H1 (cell line): ENCODE measurements around the gene MYH7. TPM values are rescaled to one million over a fixed set of nuclear protein-coding genes. Genes with fewer than 3 reads are reported as not detected.

Experiments used
- CTCF ChIA-PET: fragments of 300-600 bp; sonication (Branson Sonifier 250); formaldehyde crosslinking; loops from one replicate; lab custom pipeline; 2021; ENCODE audit not compliant: partially characterized antibody; lab: Charles Lee
- POLR2A ChIA-PET: fragments of 300-600 bp; sonication (Branson Sonifier 250); formaldehyde crosslinking; loops from one replicate; lab custom pipeline; 2021; ENCODE audit warnings: inconsistent platforms; ENCODE audit not compliant: partially characterized antibody; lab: Charles Lee
- DNase-seq, 2 experiments: peaks; one replicate each; pipeline versions ENCODE4 v3.0.0 to v3.0.0-alpha.2; 2010 to 2022; ENCODE audit warnings: low spot score in 2 of 2, low read depth in 1 of 2, mixed read lengths in 1 of 2
- FAIRE-seq: peaks from 2 replicates; lab custom pipeline; 2011; peaks lifted over from hg19 to GRCh38; lab: Jason Lieb, UNC
- H2AFZ ChIP-seq: 2 replicates; pipeline ENCODE4 v1.8.1; 2012; ENCODE audit warnings: low read length, inconsistent platforms
- H2AK5ac ChIP-seq: 2 replicates; pipeline ENCODE4 v1.6.1; 2013; ENCODE audit warnings: low read depth, low read length
- H2BK120ac ChIP-seq: replicated peaks from 2 replicates; pipeline ENCODE3; 2013; ENCODE audit warnings: low read depth, low read length, inconsistent platforms
- H2BK12ac ChIP-seq: 2 replicates; pipeline ENCODE4 v1.6.1; 2013; ENCODE audit warnings: low read depth, low read length
- H2BK15ac ChIP-seq: 2 replicates; pipeline ENCODE4 v1.6.1; 2013; ENCODE audit warnings: low read length
- H2BK20ac ChIP-seq: 2 replicates; pipeline ENCODE4 v1.6.1; 2013; ENCODE audit warnings: low read length
- H2BK5ac ChIP-seq: 2 replicates; pipeline ENCODE4 v1.6.1; 2013; ENCODE audit warnings: low read depth, low read length
- H3K14ac ChIP-seq: 2 replicates; pipeline ENCODE4 v1.6.1; 2013; ENCODE audit warnings: inconsistent platforms; ENCODE audit not compliant: insufficient read length
- H3K18ac ChIP-seq: 2 replicates; pipeline ENCODE4 v1.6.1; 2013; ENCODE audit warnings: low read length; ENCODE audit errors: extremely low read depth
- H3K23ac ChIP-seq: 2 replicates; pipeline ENCODE4 v1.6.1; 2013; ENCODE audit warnings: inconsistent platforms; ENCODE audit not compliant: insufficient read length
- H3K23me2 ChIP-seq: 2 replicates; pipeline ENCODE4 v1.6.1; 2013; ENCODE audit warnings: low read depth, low read length
- H3K27ac ChIP-seq: 2 replicates; pipeline ENCODE4 v1.6.1; 2011; ENCODE audit warnings: low read depth, low read length, inconsistent platforms
- H3K27me3 ChIP-seq, 4 experiments: replicated peaks in 1 of 4; 1 replicate in 1 of 4; 2 replicates in 3 of 4; pipeline versions ENCODE4 v1.6.1 to v1.8.1; 2011 to 2013; ENCODE audit warnings: low read length in 3 of 4, mild to moderate bottlenecking in 3 of 4, inconsistent platforms in 2 of 4, mixed read lengths in 2 of 4, moderate library complexity in 1 of 4; ENCODE audit not compliant: control insufficient read depth in 3 of 4, insufficient read depth in 3 of 4; ENCODE audit errors: extremely low read depth in 1 of 4
- H3K36me3 ChIP-seq, 4 experiments: 2 replicates each; pipeline versions ENCODE4 v1.6.1 to v1.8.1; 2011 to 2013; ENCODE audit warnings: mild to moderate bottlenecking in 4 of 4, low read length in 3 of 4, moderate library complexity in 2 of 4, control low read depth in 1 of 4, inconsistent platforms in 1 of 4; ENCODE audit not compliant: insufficient read depth in 4 of 4, control insufficient read depth in 2 of 4
- H3K4ac ChIP-seq: replicated peaks from 2 replicates; pipeline ENCODE3; 2013; ENCODE audit warnings: low read length, low read depth, mixed read lengths, inconsistent platforms; ENCODE audit not compliant: insufficient read length
- H3K4me1 ChIP-seq, 4 experiments: replicated peaks in 1 of 4; 1 replicate in 1 of 4; 2 replicates in 3 of 4; pipeline versions ENCODE4 v1.6.1 to v1.8.1; 2011 to 2013; ENCODE audit warnings: low read length in 3 of 4, inconsistent platforms in 2 of 4, mixed read lengths in 1 of 4; ENCODE audit not compliant: insufficient read depth in 4 of 4, control insufficient read depth in 3 of 4
- H3K4me2 ChIP-seq, 2 experiments: 2 replicates each; pipeline versions ENCODE4 v1.6.1 to v1.8.1; 2011 to 2013; ENCODE audit warnings: low read depth in 2 of 2, low read length in 2 of 2, control low read depth in 1 of 2, inconsistent platforms in 1 of 2, mild to moderate bottlenecking in 1 of 2; ENCODE audit not compliant: insufficient read depth in 1 of 2
- H3K4me3 ChIP-seq, 4 experiments: fragments of 200-600, 300-600 bp in 1 of 4; sonication (generic), shearing (Covaris generic), sonication (Bioruptor Twin) in 1 of 4; 2 replicates each; pipeline versions ENCODE4 v1.5.1 to v1.8.1; 2011 to 2016; ENCODE audit warnings: low read length in 4 of 4, low read depth in 3 of 4, control low read depth in 2 of 4, inconsistent platforms in 2 of 4, mild to moderate bottlenecking in 2 of 4, mixed read lengths in 1 of 4, moderate library complexity in 1 of 4; ENCODE audit not compliant: insufficient read depth in 2 of 4; ENCODE audit errors: extremely low read depth in 1 of 4
- H3K56ac ChIP-seq: replicated peaks from 2 replicates; pipeline ENCODE3; 2013; ENCODE audit warnings: low read depth, mild to moderate bottlenecking, mixed read lengths, low read length, inconsistent platforms; ENCODE audit not compliant: insufficient read length
- H3K79me1 ChIP-seq: 2 replicates; pipeline ENCODE4 v1.6.1; 2013; ENCODE audit warnings: low read depth, low read length, control low read depth
- H3K79me2 ChIP-seq, 2 experiments: 2 replicates each; pipeline versions ENCODE4 v1.6.1 to v1.8.1; 2012 to 2013; ENCODE audit warnings: low read length in 2 of 2, mild to moderate bottlenecking in 2 of 2, inconsistent platforms in 1 of 2; ENCODE audit not compliant: insufficient read depth in 2 of 2, control insufficient read depth in 1 of 2
- H3K9ac ChIP-seq, 4 experiments: replicated peaks in 1 of 4; 1 replicate in 1 of 4; 2 replicates in 3 of 4; pipeline versions ENCODE4 v1.6.1 to v1.8.1; 2011 to 2013; ENCODE audit warnings: low read depth in 3 of 4, low read length in 3 of 4, control low read depth in 2 of 4, mild to moderate bottlenecking in 2 of 4, moderate library complexity in 2 of 4, inconsistent platforms in 1 of 4; ENCODE audit errors: extremely low read depth in 1 of 4
- H3K9me3 ChIP-seq, 2 experiments: 2 replicates each; pipeline versions ENCODE4 v1.6.1 to v1.8.1; 2012 to 2013; ENCODE audit warnings: mild to moderate bottlenecking in 2 of 2, moderate library complexity in 2 of 2, control low read depth in 1 of 2, inconsistent platforms in 1 of 2, low read depth in 1 of 2, low read length in 1 of 2, mixed read lengths in 1 of 2; ENCODE audit not compliant: insufficient read depth in 2 of 2
- H4K20me1 ChIP-seq, 2 experiments: replicated peaks in 1 of 2; 2 replicates each; pipeline versions ENCODE3 to v1.8.1; 2011 to 2013; ENCODE audit warnings: inconsistent platforms in 2 of 2, low read length in 2 of 2, mild to moderate bottlenecking in 1 of 2; ENCODE audit not compliant: insufficient read depth in 2 of 2, control insufficient read depth in 1 of 2
- H4K5ac ChIP-seq: 2 replicates; pipeline ENCODE4 v1.6.1; 2013; ENCODE audit warnings: low read length, low read depth, mixed read lengths, inconsistent platforms; ENCODE audit not compliant: insufficient read length
- H4K8ac ChIP-seq: 2 replicates; pipeline ENCODE4 v1.8.0; 2013; ENCODE audit warnings: mild to moderate bottlenecking, moderate library complexity, low read length, inconsistent platforms; ENCODE audit not compliant: insufficient read depth; ENCODE audit errors: extremely low read depth
- H4K91ac ChIP-seq: replicated peaks from 2 replicates; pipeline ENCODE3; 2013; ENCODE audit warnings: low read length, mixed read lengths, inconsistent platforms; ENCODE audit not compliant: insufficient read length
- BRCA1 ChIP-seq: IDR thresholded peaks from 2 replicates; pipeline ENCODE4 v1.6.1; 2012; ENCODE audit warnings: low read depth, low read length, improper control_type of control experiment
- CTCF ChIP-seq, 3 experiments: IDR thresholded peaks; 1 replicate in 2 of 3; 2 replicates in 1 of 3; pipeline versions ENCODE4 v1.5.1 to v1.6.1; 2011; ENCODE audit warnings: low read length in 3 of 3, mild to moderate bottlenecking in 3 of 3, inconsistent platforms in 2 of 3, low read depth in 1 of 3, moderate library complexity in 1 of 3; ENCODE audit not compliant: insufficient read depth in 1 of 3; ENCODE audit errors: control extremely low read depth in 1 of 3
- HDAC2 ChIP-seq, 2 experiments: fragments of 300-600 bp in 1 of 2; sonication (generic) in 1 of 2; IDR thresholded peaks; 2 replicates each; pipeline ENCODE4 v1.6.1; 2011 to 2012; ENCODE audit warnings: low read depth in 2 of 2, low read length in 2 of 2, mild to moderate bottlenecking in 2 of 2, moderate library complexity in 2 of 2, borderline replicate concordance in 1 of 2, inconsistent platforms in 1 of 2
- USF2 ChIP-seq: IDR thresholded peaks from 2 replicates; pipeline ENCODE4 v1.6.1; 2011; ENCODE audit warnings: low read length, improper control_type of control experiment
- polyA plus RNA-seq, 7 experiments: library from polyadenylated mRNA; depleted of rRNA in 3 of 7; stranded (reverse) in 5 of 7; unstranded in 2 of 7; fragments of >200 nt in 5 of 7; fragments of 200-250 nt in 2 of 7; gene quantifications; 1 replicate in 5 of 7; 2 replicates in 1 of 7; 4 replicates in 1 of 7; pipeline versions ENCODE4 v1.2.1 to v1.2.3, GENCODE V29; 2011 to 2013; ENCODE audit warnings: missing spikeins in 2 of 7, mixed read lengths in 2 of 7
- total RNA-seq: library from RNA; stranded (reverse); fragmentation: NEBNext Ultra II Directional; extraction: Animal tissue kit (Norgen Biotek cat#: 25700); gene quantifications from 2 replicates; pipeline ENCODE4 v1.2.1, GENCODE V29; 2021

Gene MYH7
- total and polyA plus RNA-seq, 2 of the 8 experiments (the other 6 are each of a cell fraction or from before 2014, with no cell fraction given) = not detected

- no peak overlapping the region for H2BK20ac ChIP-seq
- no peak overlapping the region for H4K91ac ChIP-seq
- no peak overlapping the region for H4K8ac ChIP-seq
- H3K23me2 ChIP-seq = no peaks in the 10 kb centered on the region
- FAIRE-seq (peak; percentile 66), DNase-seq (no peak)
- no peak overlapping the region for H2BK120ac ChIP-seq
- peak in 1 of 3 experiments; percentile 32; a peak in 1 of 4 replicates for TF ChIP-seq CTCF (IDR thresholded peaks at IDR 0.05; ENCODE audit: control extremely low read depth in 1 of 3, insufficient read depth in 1 of 3, low read depth in 1 of 3, low read length in 3 of 3)
- TF ChIP-seq HDAC2 (IDR thresholded peaks at IDR 0.05; ENCODE audit: borderline replicate concordance in 1 of 2, low read depth in 2 of 2, low read length in 2 of 2) = no peak
- TF ChIP-seq BRCA1 = no peak
- no peak for TF ChIP-seq USF2
- no peak overlapping the region for H2BK12ac ChIP-seq
- no peak overlapping the region for H3K4me3 ChIP-seq
- no peaks in the 10 kb centered on the region for H4K20me1 ChIP-seq
- no peak overlapping the region for H3K9ac ChIP-seq
- no peaks in the 10 kb centered on the region for H3K27me3 ChIP-seq
- H3K36me3 ChIP-seq = no peaks in the 10 kb centered on the region
- no peaks in the 10 kb centered on the region for H3K79me2 ChIP-seq
- H3K18ac ChIP-seq = no peak overlapping the region
- no peak overlapping the region for H3K23ac ChIP-seq
- no peaks in the 10 kb centered on the region for H3K4me1 ChIP-seq
- no peak overlapping the region for H3K56ac ChIP-seq
- no peak overlapping the region for H3K4me2 ChIP-seq
- no peak overlapping the region for H4K5ac ChIP-seq
- no peaks in the 10 kb centered on the region for H3K79me1 ChIP-seq
- no peak overlapping the region for H2AK5ac ChIP-seq
- no peak overlapping the region for H2BK15ac ChIP-seq
- no peak overlapping the region for H2BK5ac ChIP-seq
- CTCF ChIA-PET = interaction anchor here (1.1 to 1.4 kb wide), 4 partner anchors 27 to 98 kb away, joined by 3 to 5 read pairs (median 4); no protein-coding TSS in a partner anchor
- H3K14ac ChIP-seq = no peak overlapping the region
- H2AFZ ChIP-seq = no peak overlapping the region
- H3K4ac ChIP-seq = no peak overlapping the region
- H3K27ac ChIP-seq = no peak overlapping the region
- peaks cover 0 to 2% of the 10 kb centered on the region in 2 experiments; a peak in 1 of 4 replicates for H3K9me3 ChIP-seq
- POLR2A ChIA-PET = interaction anchor here (1.3 kb wide), 1 partner anchor 14 kb away, joined by 3 read pairs; no protein-coding TSS in a partner anchor
These were observed 25.5 kb upstream of the MYH7 start for GRCh38 chr14:23460960-23461359.
